GM20000 (cell line): Measurements from ENCODE around the gene NMUR2.

Experiments
- DNase-seq: peaks from one replicate; pipeline ENCODE4 v3.0.0; 2012; ENCODE audit warnings: low spot score
- CTCF ChIP-seq: IDR thresholded peaks from 2 replicates; pipeline ENCODE4 v1.5.1; 2012; ENCODE audit warnings: mild to moderate bottlenecking, control low read depth; ENCODE audit errors: extremely low read depth, missing control alignments

The NMUR2 gene

GRCh38 chr5:152412129-152412528, 7.0 kb upstream of the NMUR2 start:
- no peak for DNase-seq
- TF ChIP-seq CTCF, result no peak

- DNase-seq, result no peak
- no peak for TF ChIP-seq CTCF
Observed at GRCh38 chr5:152406082-152406481, 1.0 kb upstream of the NMUR2 start.

GRCh38 chr5:152404494-152404893, 585 bp downstream of the NMUR2 start:
- no peak for TF ChIP-seq CTCF

DNA sequence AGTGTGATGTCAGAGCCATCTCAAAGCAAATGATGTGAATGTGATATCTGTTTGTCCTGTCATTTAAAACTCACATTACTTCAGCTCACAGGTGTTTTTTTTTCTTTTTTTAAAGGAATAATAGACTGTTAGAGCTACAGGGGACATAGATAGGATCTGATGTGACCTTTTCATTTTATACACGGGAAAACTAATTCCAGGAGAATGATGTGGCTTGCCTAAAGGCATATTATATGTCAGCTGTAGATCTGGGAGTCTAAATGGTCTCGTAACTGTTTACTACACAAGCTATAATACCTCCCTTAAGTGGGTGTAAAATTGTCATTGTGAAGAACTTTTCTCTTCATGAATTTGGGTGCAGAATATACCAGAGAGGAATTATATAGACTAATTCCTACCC, 2.0 kb downstream of the NMUR2 start:
- DNase-seq, result no peak
- TF ChIP-seq CTCF, result no peak

More at GRCh38 chr5:152404494-152404893, 585 bp downstream of the NMUR2 start:
- no peak for DNase-seq

GRCh38 chr5:152400846-152401245, 4.2 kb downstream of the NMUR2 start:
- no peak for TF ChIP-seq CTCF
- no peak for DNase-seq

- DNase-seq, result peak; percentile 19
- no peak for TF ChIP-seq CTCF
Observed at GRCh38 chr5:152397581-152397980, 7.5 kb downstream of the NMUR2 start.

GRCh38 chr5:152393441-152393840, 11.6 kb downstream of the NMUR2 start:
- no peak for DNase-seq
- TF ChIP-seq CTCF, result no peak
